Hematopoietic multipotent progenitor cell treated with erythropoietin and hydrocortisone succinate and interleukin-3 and kit ligand, for 17 days (in vitro differentiated cells): ENCODE results near the gene SMARCD1.

Experiments
- DNase-seq: peaks from one replicate; pipeline ENCODE4 v3.0.0-alpha.2; 2015; ENCODE audit warnings: low spot score

Gene SMARCD1

GRCh38 chr12:50104417-50105366 lies 19.6 kb downstream of the SMARCD1 start:
- no peak for DNase-seq

DNA sequence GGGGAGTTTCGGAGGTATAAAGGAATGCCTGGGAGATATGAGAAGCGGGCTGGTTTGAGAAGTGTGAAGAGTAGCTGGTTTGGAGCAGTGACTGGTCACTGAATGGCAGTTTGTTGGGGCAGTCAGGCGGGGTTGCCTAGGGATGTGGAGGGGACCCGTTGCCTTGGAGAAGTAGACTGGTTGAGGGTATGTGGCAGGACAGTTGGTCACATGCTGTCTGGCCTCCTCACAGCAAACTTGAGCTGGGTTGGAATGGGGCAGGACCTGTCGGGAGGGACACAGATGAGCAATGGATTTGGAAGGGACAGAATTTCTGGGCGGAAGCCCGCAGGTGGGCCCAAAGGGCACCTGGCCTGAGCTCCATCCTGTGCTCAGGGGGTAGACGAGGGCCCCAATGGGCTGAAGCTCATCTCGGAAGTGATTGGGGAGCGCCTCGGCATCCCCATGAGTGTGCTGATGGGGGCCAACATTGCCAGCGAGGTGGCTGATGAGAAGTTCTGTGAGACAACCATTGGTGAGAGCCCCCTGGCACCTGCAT lies 20.8 kb downstream of the SMARCD1 start:
- DNase-seq, result no peak

GRCh38 chr12:50106907-50107306 lies 21.8 kb downstream of the SMARCD1 start:
- DNase-seq, result no peak

DNA sequence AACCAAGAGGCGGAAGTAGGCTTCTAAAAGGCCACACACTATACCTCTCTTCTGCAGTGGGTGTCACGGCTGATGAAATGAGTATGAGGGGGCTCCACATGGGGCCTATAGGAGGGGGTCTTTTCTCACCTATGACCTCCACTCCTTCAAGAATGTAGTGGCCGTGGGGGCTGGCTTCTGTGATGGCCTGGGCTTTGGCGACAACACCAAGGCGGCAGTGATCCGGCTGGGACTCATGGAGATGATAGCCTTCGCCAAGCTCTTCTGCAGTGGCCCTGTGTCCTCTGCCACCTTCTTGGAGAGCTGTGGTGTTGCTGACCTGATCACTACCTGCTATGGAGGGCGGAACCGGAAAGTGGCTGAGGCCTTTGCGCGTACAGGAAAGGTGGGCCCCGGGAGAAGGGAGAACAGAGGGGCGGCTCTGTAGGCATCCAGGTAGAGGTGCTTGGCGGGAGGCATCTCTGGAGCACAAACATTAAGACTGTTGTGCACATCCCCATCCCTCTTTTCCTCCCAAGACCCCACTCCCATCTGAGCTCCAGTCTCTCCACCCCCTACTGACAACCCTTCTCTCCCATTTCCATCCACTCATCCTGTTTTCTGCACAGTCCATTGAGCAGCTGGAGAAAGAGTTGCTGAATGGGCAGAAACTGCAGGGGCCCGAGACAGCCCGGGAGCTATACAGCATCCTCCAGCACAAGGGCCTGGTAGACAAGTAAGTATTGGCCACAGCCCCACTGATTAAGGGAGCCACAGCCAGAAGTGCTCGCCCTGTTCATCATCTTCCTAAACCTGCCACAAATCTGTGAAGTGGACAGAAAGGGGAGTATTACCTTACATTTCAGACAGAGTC lies 22.5 kb downstream of the SMARCD1 start:
- no peak for DNase-seq

DNA sequence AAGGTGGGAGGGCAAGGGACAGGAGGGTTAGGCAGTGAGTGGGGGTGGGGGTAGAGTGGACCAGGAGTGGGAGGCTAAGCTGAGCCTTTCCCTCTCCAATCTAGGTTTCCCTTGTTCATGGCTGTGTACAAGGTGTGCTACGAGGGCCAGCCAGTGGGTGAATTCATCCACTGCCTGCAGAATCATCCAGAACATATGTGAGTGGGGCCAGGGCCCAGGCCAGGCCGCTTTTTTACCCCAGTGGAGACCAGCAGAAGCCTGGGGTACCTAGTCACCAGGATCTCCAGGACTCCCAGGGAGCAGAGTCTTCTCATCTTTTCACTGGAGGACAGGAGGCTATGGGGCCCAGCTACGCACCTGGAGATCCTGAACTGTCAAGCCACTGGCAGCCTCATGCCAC lies 24.2 kb downstream of the SMARCD1 start:
- DNase-seq, result no peak

DNA sequence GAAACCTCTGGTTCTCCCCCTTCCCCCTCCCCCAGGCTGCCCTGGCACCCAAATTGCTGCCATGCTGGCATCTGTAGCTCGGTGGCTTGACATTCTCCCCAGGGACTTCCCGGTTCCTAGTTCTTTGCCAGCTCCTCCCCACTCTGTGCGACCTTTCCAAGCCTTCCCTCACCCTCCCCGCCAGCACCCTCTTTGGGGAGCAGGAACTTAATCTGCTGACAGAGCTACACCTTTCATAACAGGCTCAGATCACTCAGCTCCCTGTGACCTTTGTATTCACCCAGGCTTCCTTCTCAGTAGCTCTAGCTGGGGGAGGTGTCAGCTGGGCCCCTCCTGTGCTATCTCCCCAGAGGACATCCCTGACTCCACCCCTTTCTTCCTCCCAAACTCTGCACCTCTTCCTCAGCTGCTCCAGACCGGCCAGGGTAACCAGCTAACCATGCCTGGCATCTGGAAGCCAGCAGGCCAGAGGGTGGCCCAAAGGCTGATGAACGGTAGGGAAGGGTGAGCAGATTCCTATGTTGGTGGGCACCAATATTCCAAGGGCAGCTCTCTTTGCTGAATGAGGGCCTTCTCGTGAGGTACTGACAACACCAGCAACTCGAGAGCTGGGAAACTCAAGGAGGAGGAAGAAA lies 25.1 kb downstream of the SMARCD1 start:
- peak; percentile 45 for DNase-seq

- DNase-seq, result no peak
These were observed 25.7 kb downstream of the SMARCD1 start for GRCh38 chr12:50110762-50111351.

GRCh38 chr12:50111395-50111692 lies 26.2 kb downstream of the SMARCD1 start:
- no peak for DNase-seq

DNA sequence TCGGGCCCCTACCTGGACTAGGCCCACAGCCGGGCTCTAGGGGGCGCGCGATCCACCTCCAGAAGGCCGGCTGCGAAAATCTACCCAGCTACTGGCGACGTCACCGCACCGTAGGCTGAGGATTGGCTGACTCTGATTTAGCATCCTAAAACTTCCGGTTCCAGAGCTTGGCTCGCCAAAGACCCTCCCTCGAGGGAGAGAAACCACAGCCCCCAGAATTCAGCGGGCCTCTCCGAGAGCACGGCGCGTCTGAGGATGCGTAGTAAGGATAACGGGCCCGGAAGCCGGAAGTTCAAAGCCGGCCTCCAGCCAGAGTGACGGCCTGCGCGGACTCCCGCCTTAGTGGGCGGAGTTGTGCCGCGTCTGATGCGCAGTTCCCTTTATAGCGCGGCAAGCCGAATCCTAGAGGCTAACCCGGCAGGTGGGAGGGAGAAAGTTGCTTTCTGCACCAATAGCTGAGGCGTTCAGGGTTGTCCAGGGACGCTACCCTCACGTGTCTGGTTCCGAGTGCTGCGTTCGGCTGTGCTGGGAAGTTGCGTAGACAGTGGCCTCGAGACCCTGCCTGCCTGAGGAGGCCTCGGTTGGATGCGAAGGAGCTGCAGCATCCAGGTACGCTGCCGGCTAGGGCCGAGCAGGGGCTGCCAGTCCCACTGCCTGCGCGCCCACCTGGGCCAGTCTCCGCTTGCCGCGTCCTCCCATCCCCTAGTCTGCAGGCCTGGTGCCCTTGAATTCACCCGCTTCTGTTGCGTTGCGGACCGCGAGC lies 26.7 kb downstream of the SMARCD1 start, which contains the start of gene COX14:
TSS of gene COX14 (plus strand) at position 544 of the 763 bp plus-strand sequence. CDS start 7,808 bp downstream, outside the sequence.
- peak; percentile 99 for DNase-seq

GRCh38 chr12:50112456-50113218 lies 27.5 kb downstream of the SMARCD1 start:
- peak; percentile 52 for DNase-seq

DNA sequence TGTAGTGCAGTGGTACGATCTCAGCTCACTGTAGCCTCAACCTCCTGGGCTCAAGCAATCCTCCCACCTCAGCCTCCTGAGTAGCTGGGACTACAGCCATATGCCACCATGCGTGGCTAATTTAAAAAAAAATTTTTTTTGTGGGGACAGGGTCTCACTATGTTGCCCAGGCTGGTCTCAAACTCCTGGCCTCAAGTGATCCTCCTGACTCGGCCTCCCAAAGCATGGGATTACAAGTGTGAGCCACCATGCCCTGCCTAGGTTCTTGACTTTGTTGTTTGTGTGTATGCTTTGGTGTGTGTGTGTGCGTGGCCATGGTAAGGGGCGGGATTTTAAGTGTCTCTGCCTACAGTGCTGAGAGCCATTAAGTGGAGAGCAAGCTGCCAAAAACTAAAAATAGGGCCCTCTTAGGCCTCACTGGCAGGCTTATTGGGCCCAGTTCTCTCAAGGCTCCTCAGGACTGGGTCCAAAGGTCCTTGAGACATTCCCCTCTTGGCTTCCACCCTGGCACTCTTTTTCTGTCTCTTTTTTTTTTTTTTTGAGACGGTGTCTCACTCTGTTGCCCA lies 32.0 kb downstream of the SMARCD1 start:
- DNase-seq, result no peak

- no peak for DNase-seq
These were observed 34.2 kb downstream of the SMARCD1 start for GRCh38 chr12:50119387-50119786.

GRCh38 chr12:50120521-50120920 lies 35.4 kb downstream of the SMARCD1 start:
- no peak for DNase-seq

DNA sequence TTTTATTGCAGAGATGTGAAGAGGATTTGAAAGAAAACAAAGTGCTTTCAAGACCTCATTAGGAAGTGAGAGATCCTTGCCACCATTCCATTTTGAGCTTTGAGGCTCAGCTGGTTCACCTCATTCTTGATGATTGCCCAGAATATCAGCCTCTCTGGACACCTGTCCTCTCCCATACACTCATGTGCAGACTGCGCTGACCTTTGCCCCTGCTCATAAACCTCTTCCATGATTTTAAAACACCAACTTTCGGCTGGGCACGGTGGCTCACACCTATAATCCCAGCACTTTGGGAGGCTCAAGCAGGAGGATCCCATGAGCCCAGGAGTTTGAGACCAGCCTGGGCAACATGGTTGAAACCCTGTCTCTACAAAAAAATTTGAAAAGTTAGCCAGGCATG lies 35.8 kb downstream of the SMARCD1 start:
- DNase-seq, result no peak

GRCh38 chr12:50121641-50122040 lies 36.5 kb downstream of the SMARCD1 start:
- DNase-seq, result no peak

DNA sequence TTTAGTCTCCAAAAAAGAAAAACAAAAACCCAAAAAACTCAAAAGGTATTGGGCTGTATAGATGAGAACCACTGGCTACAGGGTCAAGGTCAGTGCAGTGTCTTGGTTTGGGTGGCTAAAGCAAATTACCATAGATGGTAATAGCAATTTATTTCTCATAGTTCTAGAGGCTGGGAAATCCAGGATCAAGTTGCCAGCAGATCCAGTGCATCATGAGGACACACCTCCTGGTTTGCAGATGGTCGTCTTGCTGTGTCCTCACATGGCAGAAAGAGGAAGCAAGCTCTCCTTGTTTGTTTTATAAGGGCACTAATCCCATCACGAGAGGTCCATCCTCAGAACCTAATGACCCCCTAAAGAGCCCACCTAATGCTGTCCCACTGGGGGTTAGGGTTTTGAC lies 38.1 kb downstream of the SMARCD1 start:
- DNase-seq, result no peak

DNA sequence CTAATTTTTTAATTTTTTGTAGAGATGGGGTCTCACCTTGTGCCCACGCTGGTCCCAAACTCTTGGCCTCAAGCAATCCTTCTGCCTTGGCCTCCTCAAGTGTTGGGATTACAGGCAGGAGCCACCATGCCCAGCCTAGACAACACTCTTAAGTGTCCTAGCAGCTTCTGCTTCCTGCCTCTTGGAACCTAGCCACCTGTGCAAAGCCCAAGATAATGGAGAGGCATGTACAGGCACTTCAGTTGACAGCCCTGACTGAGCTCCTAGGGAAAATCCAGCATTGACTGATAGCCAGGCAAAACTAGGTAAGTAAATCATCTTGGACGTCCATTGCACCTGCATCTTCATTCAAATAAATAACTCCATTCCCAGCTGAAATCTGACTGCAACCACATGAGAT lies 42.4 kb downstream of the SMARCD1 start:
- no peak for DNase-seq

DNA sequence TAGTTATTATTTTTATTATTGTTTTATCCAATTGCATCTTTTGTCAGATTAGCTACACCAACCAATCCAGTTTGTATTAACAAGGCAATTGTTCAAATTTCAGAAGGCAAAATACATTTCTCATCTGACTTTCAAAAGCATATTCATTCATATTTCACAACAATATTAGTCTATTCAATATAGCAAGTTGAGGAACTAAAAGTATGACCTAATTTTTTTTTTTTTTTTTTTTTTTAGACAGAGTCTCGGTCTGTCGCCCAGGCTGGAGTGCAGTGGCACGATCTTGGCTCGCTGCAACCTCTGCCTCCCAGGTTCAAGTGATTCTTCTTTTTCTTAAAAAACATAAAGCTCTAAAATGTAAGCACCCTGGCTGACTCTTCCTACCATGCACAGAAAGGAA lies 44.1 kb downstream of the SMARCD1 start:
- DNase-seq, result no peak

GRCh38 chr12:50132505-50133135 lies 47.5 kb downstream of the SMARCD1 start:
- DNase-seq, result peak; percentile 78
